Measurements from ENCODE around the gene UQCRHL. TPM values are rescaled to one million over a fixed set of nuclear protein-coding genes. Genes with fewer than 3 reads are reported as not detected.
"Not testable (repeated sequence)": the region's sequence is repeated elsewhere in the genome, so short reads cannot be mapped to it uniquely, and the experiment has no call there.

UQCRHL gene
- total and polyA plus RNA-seq, 12 donors = 0.24 to 6.0 (median 0.91) TPM

DNA sequence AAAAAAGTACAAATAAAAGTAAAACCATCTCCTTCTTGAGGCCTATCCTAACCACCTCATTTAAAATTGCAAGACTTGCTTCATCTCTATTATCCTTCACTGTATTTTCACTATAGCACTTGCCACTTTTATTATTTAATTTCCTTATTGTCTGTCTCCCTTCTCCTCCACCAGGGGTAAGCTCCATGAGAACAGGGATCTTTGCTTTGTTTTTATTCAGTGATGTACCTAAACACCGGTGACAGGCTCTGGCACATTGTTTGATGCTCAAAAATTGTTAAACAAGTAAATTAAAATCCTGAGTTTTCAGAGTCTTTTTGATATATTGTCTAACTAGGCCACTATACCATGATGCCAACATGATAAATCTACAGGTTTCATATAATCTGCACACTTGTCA is 22.8 kb upstream of the UQCRHL start:
- no peak overlapping the region for H3K27ac ChIP-seq
- no peaks in the 10 kb centered on the region for H3K36me3 ChIP-seq (replicated peaks in 1 of 2)
- peaks cover 0 to 12% of the 10 kb centered on the region in 2 donors for H3K4me1 ChIP-seq (replicated peaks in 1 of 2)
- H3K9me3 ChIP-seq (replicated peaks in 1 of 3) = no peaks in the 10 kb centered on the region
- no peak overlapping the region for H3K4me3 ChIP-seq
- no peaks in the 10 kb centered on the region for H3K27me3 ChIP-seq
- TF ChIP-seq POLR2A (IDR thresholded peaks at IDR 0.05) = no peak
- TF ChIP-seq, protein P1, sequence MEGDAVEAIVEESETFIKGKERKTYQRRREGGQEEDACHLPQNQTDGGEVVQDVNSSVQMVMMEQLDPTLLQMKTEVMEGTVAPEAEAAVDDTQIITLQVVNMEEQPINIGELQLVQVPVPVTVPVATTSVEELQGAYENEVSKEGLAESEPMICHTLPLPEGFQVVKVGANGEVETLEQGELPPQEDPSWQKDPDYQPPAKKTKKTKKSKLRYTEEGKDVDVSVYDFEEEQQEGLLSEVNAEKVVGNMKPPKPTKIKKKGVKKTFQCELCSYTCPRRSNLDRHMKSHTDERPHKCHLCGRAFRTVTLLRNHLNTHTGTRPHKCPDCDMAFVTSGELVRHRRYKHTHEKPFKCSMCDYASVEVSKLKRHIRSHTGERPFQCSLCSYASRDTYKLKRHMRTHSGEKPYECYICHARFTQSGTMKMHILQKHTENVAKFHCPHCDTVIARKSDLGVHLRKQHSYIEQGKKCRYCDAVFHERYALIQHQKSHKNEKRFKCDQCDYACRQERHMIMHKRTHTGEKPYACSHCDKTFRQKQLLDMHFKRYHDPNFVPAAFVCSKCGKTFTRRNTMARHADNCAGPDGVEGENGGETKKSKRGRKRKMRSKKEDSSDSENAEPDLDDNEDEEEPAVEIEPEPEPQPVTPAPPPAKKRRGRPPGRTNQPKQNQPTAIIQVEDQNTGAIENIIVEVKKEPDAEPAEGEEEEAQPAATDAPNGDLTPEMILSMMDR (IDR thresholded peaks at IDR 0.05) = peak in 1 of 6 experiments; percentile 9
- 72 to 89% (median 82%) methylated on average over 1 of the region's 1 CpG for WGBS, 4 donors
- intact Hi-C loops (cut with DNase I) = no loop called here
- DNase-seq = no peak

DNA sequence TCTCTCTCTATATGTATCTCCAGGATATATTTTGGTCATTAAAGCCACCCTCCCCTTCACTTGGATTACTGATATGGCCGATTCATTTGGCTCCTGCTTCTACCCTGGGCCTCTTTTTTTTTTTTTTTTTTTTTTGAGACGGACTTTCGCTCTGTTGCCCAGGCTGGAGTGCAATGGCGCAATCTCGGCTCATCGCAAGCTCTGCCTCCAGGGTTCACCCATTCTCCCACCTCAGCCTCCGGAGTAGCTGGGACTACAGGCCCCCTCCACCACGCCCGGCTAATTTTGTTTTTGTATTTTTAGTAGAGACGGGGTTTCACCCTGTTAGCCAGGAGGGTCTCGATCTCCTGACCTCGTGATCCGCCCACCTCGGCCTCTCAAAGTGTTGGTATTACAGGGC is 21.5 kb upstream of the UQCRHL start:
- H3K27ac ChIP-seq; intact Hi-C loops (cut with DNase I); DNase-seq; H3K36me3 ChIP-seq (replicated peaks in 1 of 2); H3K4me3 ChIP-seq; H3K27me3 ChIP-seq; H3K9me3 ChIP-seq (replicated peaks in 1 of 3): not testable (repeated sequence)
- WGBS, 4 donors = 84 to 95% (median 90%) methylated on average over 14 of the region's 14 CpGs
- peaks cover 0 to 12% of the 10 kb centered on the region in 2 donors for H3K4me1 ChIP-seq (replicated peaks in 1 of 2)

DNA sequence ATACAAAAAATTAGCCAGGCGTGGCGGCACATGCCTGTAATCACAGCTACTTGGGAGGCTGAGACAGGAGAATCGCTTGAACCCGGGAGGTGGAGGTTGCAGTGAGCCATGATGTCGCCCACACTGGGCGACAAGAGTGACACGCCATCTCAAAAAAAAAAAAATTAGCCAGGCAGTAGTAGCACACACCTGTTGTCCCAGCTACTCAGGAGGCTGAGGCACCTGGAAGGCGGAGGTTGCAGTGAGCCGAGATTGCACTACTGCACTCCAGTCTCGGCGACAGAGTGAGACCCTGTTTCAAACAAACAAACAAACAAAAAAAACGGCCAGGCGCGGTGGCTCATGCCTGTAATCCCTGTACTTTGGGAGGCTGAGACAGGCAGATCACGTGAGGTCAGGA is 20.1 kb upstream of the UQCRHL start:
- intact Hi-C loops (cut with DNase I); H3K4me3 ChIP-seq; H3K36me3 ChIP-seq (replicated peaks in 1 of 2); DNase-seq; H3K27me3 ChIP-seq; H3K9me3 ChIP-seq (replicated peaks in 1 of 3); H3K4me1 ChIP-seq (replicated peaks in 1 of 2); H3K27ac ChIP-seq: not testable (repeated sequence)
- WGBS, 4 donors = 92 to 97% (median 95%) methylated on average over 9 to 15 of the region's 15 CpGs

DNA sequence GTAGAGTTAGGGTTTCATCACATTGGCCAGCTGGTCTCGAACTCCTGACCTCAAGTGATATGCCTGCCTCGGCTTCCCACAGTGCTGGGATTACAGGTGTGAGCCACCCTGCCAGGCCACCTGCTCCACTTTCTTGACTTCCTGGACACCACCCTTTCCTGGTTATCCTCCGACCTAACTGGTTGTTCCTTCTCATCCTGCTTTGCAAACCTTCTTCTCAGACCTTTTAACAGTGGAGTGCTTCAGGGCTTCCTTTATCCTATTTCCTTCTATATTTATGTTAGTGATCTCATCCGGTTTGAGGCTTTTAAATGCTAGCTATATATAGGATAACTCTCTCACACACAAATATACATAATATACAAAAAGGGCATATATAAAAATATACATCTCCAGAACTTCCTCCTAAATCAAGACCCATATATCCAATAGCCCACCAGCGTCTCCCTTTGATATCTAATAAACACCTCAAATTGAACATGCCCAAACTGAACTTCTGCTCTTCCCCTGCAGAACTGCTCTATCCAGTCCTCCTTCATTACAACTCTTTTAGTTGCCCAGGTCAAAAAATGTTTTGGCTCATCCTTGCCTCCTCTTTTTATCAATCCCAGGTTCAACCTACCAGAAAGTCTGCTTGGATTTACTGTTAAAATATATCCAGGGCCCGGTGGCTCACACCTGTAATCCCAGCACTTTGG is 19.5 kb upstream of the UQCRHL start:
- WGBS, 4 donors = 86 to 90% (median 88%) methylated on average over 4 to 6 of the region's 6 CpGs
- no peak overlapping the region for H3K27ac ChIP-seq
- H3K4me1 ChIP-seq (replicated peaks in 1 of 2) = peaks cover 0 to 4% of the 10 kb centered on the region in 2 donors
- H3K4me3 ChIP-seq = no peak overlapping the region
- intact Hi-C loops (cut with DNase I) = no loop called here
- TF ChIP-seq POLR2A (IDR thresholded peaks at IDR 0.05) = no peak
- TF ChIP-seq, protein P1 (IDR thresholded peaks at IDR 0.05) = no peak
- H3K36me3 ChIP-seq (replicated peaks in 1 of 2) = no peaks in the 10 kb centered on the region
- DNase-seq = no peak
- H3K9me3 ChIP-seq (replicated peaks in 1 of 3) = no peaks in the 10 kb centered on the region
- H3K27me3 ChIP-seq = no peaks in the 10 kb centered on the region

DNA sequence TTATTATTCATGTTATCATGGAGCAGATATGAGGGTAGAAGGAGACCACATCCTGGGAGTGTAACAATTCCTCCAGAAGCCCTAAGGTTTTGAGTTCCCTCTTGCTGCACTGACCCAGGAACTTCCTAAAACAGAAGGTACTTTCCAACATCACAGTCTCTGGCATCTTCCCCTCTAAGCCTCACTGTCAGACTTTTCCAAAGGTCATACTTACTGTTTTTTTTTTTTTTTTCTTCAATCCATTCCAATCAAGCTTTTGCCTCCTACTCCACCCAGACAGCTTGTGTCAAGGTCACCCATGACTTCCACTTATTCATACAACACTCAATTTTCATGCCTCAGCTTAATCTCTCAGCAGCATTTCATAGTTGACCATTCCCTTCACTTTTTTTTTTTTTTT is 18.4 kb upstream of the UQCRHL start:
- DNase-seq = peak in 4 of 7 donors; percentile 41 to 61 (median 56)
- peak overlapping the region; percentile 2 to 78 (median 69) for H3K27ac ChIP-seq
- TF ChIP-seq, protein P1 (IDR thresholded peaks at IDR 0.05) = no peak
- no peak for TF ChIP-seq POLR2A (IDR thresholded peaks at IDR 0.05)
- intact Hi-C loops (cut with DNase I) = no loop called here
- no peaks in the 10 kb centered on the region for H3K27me3 ChIP-seq
- no peaks in the 10 kb centered on the region for H3K9me3 ChIP-seq (replicated peaks in 1 of 3)
- H3K36me3 ChIP-seq (replicated peaks in 1 of 2) = no peaks in the 10 kb centered on the region
- H3K4me3 ChIP-seq = no peak overlapping the region
- H3K4me1 ChIP-seq (replicated peaks in 1 of 2) = peaks cover 0 to 2% of the 10 kb centered on the region in 2 donors
